ENCODE measurements around the gene AMH.

Gene AMH

DNA sequence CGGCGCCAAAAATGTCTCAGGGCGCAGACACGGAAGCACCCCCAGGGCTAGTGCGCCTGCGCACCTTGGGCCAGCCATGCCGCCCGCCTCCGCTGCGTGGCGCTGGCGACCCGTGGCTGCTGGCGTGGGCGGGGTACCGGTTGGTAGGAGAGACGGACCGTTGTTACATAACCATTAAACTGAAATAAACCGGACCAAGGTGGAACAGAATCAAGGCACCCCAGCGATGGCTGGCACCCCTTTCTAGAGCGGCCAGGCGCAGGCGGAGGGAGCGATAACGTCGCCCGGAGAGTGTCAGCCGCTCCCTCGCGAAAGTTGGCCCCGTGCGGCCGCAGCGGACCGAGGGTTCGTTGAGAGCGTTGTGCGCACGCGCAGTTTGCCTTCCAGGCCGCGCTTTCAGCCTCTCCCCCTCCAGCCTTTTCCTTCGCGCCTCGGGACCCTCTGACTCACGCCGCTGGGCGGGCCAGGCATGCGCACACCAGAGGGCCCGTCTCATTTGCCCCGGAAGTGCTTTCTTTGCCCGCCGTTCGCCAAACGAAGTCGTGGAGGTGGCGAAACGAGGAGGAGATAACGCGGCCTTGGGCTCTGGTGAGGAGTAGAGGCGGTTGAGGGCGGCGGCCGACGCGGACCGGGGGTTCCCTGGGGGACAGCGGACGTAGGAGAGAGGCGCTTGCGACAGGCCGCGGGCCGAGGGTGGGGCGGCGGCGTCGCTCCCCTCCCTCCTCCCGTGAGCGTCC lies 12.6 kb upstream of the AMH start, which contains the start of the genes PLEKHJ1 and SF3A2:
Gene PLEKHJ1, minus strand, starts transcription at position 16 of the 737 bp plus-strand sequence. CDS start 81 bp downstream, outside the sequence.
Gene SF3A2, plus strand, starts transcription at position 511 of the 737 bp plus-strand sequence. CDS start 6,595 bp downstream, outside the sequence.
- peak; percentile 99 for DNase-seq

DNA sequence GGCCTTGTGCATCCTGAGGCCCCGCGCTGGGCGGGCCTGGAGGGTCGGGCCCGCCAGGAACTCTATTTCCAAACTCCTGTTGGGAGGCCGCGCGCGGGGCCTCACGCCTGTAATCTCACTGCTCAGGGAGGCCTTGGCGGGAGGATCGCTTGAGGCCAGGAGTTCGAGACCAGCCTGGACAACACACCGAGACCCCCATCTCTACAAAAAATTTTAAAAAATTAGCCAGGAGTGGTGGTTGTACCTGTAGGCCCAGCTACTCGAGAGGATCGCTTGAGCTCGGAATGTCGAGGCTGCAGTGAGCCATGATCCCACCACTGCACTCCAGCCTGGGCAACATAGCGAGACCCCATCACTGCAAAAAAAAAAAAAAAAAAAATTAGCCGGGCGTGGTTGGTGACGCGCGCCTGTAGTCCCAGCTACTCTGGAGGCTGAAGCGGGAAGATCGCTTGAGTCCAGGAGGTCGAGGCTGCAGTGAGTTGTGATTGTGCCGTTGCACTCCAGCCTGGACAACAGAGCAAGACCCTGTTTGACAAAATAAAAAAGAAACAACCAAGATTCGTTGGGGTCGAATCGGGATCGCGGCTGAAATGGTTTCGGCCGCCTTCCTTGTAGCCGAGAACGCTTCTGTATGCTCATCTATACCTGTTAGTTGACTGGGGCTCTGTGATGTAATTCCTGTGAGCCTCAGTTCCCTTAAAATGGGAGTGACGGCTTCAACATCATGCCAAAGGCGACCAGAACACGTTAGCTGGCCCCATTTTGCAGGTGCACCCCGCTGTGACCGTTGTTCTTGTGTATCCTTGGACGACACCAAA lies 11.9 kb upstream of the AMH start:
- DNase-seq = no peak

DNA sequence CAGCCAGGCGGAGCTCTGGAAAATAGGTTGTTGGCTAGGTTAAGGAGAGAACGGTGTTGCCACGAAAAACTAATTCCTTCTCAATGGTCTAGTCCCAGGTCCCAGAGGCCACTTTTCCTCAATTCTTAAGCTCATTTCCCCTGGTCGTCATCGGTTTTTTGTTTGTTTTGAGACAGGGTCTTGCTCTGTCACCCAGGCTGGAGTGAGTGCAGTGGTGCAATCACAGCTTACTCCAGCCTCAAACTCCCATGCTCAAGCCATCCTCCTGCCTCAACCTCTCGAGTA lies 11.3 kb upstream of the AMH start:
- no peak for DNase-seq

DNA sequence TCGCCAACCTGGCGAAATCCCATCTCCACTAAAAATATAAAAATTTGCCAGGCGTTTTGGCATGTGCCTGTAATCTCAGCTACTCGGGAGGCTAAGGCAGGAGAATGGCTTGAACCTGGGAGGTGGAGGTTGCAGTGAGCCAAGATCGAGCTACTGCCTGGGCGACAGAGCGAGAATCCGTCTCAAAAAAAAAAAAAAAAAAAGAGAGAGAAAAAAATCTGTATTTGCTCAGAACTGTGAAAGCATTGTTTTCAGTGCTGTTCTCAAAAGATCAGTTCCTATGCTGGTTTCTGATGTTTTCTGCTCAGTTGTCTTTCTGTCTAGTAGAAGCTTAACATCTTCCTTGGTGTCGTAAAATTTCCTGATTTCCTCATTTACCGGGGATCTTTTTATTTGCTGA lies 9.9 kb upstream of the AMH start:
- DNase-seq = no peak

DNA sequence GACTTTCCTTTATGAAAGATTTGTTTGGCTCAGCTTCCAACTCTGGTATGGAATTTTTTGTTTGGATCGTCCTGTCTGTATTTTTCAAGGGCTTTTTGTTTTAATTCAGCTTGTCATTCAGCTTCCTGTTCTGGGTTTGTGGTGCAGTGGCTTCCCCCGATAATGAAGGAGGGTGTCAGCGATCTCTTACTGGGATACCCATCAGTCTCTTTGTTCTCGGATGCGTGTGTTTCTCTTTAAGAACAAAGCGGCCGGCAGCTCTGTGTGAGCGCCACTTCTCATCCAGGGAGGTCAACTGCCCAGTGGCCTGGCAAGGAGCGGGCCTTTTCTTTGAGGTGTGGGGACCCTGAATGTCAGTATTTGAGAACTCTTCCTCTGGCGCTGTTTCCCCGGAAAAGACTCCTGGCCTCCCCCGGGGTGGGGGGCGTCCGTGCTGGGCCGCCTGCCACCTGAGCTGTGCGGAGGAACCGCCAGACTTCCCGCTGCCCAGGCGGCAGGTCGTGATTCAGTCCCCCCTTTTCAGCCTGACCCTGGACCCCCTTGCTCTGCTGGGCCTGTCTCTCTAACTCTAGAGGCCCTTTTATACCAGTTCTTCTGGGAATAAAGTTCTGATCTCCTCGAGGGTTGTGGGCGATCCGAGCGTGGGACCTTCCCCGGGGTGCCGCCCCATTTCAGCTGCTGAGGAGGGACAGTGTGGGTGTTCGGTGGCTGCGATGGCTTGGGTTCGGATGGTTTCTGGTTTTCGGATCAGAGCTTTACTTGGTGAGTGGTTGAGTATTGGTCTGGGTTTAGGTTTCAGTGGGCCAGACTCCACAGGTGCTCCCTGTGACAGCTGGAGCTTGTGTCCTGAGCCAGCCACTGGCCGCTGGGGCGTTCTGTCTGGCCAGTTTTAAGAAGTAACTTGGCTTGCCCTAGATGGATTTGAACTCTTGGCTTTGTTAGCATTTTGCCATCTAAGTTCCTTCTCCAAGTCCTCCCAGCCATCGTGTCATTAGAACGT lies 9.1 kb upstream of the AMH start:
- no peak for DNase-seq

DNA sequence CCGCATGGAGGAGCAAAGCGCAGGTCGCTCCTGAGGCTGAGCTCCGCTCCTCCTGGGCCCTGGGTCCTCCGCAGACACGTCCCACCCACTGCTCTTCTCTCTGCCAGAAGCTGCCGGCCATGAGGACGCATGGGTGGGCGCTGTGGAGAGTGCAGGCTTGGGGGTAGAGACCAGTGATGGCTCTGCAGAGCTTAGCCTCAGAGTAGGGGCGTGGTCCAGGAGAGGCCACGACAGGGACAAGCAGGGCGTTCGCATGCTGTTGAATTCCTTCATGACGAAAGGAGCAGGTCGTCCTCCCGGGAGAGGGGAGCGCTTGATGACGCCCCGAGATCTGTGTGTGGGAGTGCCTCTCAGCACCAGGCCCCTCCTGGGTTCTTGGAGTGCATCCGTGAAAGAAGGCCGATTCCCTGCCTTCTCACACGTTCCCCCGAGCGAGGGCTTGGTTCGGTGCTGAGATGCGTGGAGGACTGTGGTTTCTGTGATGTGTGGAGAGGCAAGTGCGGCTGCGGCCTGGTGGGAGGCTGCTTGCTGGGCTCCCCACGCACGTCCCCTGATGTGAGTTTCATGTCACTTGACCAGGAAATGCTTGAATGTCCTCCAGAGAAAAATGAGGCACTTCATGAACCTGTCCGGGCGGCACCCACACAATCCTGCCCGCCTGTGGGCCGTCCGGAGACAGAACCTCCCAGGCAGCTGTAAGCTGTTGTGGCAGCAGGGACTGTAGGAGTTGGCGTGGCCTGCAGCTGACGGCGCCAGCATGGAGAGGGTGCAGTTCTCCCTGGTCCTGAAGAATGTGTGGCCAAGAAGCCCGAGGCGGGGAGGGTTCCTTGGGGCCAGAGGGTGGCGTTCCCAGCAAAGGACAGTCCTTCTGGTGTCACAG lies 8.0 kb upstream of the AMH start:
- DNase-seq = no peak

DNA sequence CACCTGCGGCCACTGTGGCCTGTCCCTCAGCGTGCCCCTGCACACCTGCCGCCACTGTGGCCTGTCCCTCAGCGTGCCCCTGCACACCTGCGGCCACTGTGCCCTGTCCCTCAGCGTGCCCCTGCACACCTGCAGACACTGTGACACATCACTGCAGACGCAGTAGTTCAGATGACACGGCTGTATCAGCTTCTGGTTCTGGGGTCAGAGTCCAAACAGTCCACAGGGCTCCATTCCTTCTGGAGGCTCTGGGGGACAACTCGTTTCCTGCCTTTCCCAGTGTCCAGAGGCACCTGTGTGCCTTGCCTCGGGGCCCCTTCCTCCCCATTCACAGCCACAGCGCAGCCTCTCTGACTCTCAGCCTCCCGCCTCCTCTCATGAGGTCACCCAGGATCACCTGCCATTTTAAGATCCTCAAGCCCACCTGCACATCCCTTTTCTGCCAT lies 7.0 kb upstream of the AMH start:
- DNase-seq = no peak

DNA sequence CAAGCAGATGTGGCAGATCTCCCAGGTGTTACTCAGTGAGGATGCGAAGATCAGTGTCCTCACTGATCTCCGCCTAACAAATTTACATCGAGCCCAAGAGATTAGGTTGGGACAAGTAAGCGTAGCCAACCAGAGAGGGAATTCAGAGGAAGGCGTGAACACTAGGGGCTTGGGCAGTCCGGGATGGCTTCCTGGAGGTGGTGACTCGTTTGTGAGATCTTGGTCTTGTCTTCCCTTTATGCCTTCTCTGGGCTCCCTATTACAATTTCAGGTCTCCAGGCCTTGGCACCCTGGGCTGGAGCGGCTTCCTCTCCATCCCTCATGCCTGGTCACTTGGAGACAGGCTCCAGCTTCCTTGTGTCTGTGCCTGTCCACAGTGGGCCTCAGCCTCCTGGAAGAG lies 6.3 kb upstream of the AMH start:
- no peak for DNase-seq

DNA sequence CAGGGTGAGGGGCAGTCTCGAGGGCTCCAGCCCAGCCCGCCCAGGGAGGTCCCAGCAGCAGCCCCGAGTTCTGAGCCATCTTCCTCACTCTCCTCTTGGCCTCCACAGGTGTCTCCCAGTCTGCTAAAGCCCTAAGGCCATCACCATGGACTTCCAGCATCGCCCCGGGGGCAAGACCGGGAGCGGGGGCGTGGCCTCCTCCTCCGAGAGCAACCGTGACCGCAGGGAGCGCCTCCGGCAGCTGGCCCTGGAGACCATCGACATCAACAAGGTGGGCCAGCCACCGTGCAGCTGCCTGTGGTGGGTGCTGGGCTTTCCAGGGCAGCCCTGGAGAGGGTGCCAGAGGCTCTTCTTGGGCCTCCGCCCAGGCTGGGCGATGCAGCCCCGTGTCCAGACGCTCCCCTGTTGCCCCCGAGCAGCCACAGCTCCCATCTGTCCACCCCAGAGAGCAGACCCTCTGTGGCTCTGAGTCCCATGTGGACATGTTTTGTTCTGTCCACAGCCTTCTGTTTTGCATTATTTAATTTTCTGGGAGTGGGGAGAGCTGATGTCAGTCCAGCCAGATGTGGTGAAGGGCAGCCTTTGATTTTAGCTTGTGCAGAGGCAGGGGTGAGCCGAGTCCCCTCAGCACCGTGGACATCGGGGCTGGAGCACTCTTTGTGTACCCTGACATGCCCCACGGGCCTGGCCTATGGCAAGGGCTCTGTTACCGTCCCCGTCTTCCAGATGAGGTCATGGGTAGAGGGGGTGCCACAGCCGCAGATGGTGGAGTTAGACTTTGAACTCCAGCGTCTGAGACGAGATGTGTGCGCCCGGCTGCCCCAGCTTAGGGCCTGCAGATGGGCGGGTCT lies 5.6 kb upstream of the AMH start:
- DNase-seq = no peak

DNA sequence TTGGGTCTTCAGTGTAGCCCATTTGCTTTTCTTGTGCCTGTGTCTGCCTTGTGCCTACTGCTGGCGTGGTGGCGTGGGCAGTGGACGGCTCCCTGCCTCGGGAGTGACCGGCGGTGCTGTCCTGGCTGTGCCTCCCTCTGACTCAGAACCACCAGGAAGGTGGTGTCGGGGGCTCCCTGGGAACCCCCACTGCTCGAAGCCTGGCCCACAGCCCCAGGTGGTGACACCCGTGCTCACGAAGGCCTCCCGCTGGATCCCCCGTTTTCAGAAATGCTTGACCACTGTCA lies 5.1 kb upstream of the AMH start:
- no peak for DNase-seq

DNA sequence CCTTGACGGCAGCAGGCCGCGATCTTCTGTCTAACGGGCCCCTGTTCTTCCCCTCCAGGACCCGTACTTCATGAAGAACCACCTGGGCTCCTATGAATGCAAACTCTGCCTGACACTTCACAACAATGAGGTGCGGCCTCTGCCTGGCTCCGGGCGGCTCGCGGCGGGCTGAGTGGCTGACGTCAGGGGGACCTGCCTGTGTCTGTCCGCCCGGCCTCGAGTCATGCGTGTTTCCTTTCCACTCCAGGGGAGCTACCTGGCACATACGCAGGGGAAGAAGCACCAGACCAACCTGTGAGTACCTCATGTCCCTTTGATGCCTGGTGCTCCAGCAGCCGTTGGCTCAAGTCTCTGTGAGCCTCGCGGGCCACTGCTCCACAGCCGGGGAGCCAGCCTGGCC lies 4.6 kb upstream of the AMH start:
- no peak for DNase-seq

DNA sequence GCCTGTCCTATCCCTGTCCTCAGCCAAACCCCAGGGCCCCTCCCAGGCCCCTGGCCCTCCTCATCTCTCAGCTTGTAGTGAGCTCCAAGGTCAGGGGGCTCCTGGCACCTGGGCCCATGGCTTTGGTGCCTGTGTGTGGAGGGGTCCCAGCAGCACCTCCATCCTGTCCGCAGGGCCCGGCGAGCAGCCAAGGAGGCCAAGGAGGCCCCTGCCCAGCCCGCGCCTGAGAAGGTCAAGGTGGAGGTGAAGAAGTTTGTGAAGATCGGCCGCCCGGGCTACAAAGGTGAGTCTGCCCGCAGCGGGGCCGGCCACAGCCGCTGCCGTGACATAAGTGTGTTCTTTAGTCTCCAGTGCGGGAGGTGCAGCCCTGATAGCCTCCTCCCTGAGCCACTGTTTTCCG lies 3.9 kb upstream of the AMH start:
- DNase-seq = no peak

DNA sequence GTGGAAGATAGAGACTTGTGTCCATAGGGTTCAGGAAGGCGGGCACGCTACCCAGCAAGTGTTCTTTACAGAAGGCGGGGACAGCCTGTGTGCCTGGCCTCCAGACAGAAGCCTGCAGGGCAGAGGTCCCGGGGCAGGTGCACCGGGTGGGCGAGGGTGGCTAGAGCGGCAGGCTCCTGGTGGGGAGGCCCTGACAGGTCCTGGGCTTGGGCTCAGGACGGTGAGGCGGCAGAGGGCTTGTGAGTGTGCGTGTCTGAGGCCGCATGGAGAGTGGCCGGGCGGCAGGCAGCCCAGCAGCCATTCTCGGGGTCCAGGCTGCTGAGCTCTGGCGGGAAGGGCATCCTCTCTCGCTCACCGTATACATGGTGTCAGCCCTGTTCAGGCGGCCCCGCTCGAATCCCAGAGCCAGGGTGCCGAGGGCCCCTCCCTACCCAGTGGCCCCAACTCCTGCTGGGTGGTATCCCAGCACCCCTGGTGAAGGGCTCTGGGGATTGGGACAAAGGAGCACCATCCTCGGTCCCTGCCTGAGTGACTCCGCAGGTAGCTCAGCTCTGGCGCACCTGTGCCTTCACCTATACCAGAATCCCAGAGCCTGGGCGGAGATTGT lies 3.0 kb upstream of the AMH start:
- no peak for DNase-seq

DNA sequence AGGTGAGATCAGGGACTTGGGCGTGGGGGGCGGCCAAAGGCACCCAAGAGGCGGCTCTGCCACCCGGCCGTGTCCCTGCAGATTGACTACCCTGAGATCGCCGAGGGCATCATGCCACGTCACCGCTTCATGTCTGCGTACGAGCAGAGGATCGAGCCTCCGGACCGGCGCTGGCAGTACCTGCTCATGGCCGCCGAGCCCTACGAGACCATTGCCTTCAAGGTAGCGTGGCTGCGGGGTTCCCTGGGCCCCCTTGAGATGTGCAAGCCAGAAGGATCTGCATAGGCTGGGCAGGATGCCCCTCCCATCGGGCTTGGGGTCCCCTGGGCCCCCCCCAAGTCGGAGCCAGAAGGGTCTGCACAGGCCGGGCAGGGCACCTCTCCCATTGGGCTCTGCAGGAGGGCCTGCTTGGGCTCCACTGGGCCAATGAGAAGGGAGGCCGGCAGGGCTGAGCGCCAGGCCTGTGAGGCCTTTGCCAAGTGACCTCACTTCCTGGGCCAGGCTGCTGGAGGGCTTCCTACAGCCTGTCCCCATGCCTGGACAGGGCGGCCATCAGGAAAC lies 2.2 kb upstream of the AMH start:
- DNase-seq = no peak

DNA sequence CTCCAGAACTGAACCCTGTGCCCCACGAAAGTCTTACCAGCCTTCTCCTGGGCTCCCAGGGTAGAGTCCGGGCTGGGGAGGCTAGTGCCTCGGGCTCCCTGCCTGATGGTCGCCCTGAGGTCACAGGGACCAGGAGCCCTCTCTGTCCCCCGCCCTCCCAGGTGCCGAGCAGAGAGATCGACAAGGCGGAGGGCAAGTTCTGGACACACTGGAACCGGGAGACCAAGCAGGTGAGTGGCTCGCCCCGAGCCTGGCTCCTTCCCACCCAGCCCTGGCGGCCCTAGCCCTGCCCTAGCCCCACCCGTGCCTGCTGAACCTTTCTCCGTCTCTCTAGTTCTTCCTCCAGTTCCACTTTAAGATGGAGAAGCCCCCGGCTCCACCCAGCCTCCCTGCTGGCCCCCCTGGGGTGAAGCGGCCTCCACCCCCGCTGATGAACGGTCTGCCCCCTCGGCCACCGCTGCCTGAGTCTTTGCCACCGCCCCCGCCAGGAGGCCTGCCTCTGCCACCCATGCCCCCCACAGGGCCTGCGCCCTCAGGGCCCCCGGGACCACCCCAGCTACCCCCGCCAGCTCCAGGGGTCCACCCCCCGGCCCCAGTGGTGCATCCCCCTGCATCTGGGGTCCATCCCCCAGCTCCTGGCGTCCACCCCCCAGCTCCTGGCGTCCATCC lies 1.6 kb upstream of the AMH start:
- DNase-seq = no peak

DNA sequence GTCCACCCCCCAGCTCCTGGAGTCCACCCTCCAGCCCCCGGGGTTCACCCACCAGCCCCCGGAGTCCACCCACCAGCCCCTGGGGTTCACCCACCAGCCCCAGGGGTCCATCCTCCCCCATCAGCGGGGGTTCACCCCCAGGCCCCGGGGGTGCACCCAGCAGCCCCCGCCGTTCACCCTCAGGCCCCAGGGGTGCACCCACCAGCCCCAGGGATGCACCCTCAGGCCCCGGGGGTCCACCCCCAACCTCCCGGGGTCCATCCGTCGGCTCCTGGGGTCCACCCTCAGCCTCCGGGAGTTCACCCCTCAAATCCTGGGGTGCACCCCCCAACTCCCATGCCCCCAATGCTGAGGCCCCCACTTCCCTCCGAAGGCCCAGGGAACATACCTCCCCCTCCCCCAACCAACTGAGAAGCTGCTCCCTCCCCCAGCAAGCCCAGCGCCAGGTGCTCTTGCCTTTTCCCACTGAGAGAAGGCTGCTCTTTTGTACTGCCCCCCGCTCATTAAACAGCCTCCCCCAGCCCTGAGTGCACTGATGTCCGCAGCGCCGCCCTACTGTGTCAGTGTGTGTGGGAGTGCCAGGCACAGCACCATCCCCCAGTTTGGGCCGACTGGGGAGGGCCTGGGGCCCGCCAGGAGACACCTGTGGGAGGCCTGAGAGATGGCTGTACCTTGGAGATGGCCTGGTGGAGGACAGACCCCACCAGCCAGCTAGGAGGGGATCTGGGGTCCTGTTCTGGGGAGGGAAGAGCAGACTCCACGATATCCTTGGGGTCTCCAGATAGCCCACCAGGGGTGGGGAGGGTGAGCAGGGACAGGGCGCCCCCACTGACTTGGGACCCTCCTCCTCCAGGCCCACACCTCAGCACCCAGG lies 750 bp upstream of the AMH start:
- DNase-seq = no peak

DNA sequence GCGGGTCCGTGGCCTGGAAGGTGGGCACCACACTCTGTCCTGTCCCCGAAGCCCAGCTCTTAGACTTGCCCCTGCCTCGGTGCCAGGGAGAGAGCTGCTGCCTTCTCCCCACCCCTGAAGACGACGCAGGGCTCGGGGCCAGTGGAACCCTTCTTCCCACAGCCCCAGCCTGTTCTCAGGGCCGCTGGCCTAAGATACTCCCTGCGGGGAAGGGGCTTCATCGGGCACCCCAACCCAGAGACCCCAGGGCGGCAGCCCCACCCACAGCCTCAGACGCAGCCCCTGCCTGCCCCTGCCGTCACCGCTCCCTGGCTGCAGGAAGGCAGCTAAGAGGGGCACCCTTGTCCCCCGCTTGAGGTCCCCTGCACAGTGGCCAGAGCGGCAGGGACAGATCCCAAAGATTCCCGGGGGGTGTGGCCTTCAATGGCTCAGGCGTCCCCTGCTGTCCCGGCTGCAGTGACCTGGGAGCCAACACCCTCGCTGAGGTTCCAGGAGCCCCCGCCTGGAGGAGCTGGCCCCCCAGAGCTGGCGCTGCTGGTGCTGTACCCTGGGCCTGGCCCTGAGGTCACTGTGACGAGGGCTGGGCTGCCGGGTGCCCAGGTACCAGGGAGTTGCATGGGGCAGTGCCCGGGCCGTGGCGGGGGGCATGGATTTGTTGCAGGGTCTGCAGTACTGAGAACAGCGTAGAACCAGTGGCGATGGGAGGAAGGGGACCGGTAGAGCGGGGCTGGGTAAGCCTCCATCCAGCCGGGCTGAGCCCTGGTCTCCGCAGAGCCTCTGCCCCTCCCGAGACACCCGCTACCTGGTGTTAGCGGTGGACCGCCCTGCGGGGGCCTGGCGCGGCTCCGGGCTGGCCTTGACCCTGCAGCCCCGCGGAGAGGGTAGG lies 1.0 kb downstream of the AMH start:
- no peak for DNase-seq

DNA sequence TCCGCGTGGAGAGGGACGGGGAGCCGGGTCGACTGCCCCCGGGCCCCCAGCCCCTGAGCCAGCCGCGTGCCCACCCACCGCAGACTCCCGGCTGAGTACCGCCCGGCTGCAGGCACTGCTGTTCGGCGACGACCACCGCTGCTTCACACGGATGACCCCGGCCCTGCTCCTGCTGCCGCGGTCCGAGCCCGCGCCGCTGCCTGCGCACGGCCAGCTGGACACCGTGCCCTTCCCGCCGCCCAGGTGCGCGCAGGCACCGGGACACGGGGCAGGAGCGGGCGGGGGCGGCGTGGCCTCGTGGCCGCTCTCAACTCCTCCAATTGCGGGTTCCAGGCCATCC lies 1.6 kb downstream of the AMH start:
- DNase-seq = no peak
